GM06990 (cell line): Measurements from ENCODE around the gene IL17RB.

Experiments
- DNase-seq: peaks from one replicate; pipeline ENCODE4 v3.0.0-alpha.2; 2011; ENCODE audit not compliant: insufficient read length; ENCODE audit errors: extremely low read depth
- H3K27me3 ChIP-seq: replicated peaks from 2 replicates; pipeline ENCODE4 v1.6.0; 2011; ENCODE audit warnings: low read length; ENCODE audit not compliant: control insufficient read depth, insufficient read depth
- H3K36me3 ChIP-seq: 2 replicates; pipeline ENCODE4 v1.5.1; 2011; ENCODE audit warnings: low read length; ENCODE audit not compliant: control insufficient read depth, insufficient read depth
- H3K4me3 ChIP-seq: replicated peaks from 2 replicates; pipeline ENCODE4 v1.5.1; 2011; ENCODE audit warnings: low read depth, mild to moderate bottlenecking, control low read depth, low read length
- TF ChIP-seq, protein P1 (sequence below): IDR thresholded peaks from 2 replicates; pipeline ENCODE4 v1.5.1; 2011; ENCODE audit warnings: low read length, control low read depth, mild to moderate bottlenecking, inconsistent platforms; ENCODE audit not compliant: insufficient read depth, poor library complexity, severe bottlenecking

IL17RB gene

DNA sequence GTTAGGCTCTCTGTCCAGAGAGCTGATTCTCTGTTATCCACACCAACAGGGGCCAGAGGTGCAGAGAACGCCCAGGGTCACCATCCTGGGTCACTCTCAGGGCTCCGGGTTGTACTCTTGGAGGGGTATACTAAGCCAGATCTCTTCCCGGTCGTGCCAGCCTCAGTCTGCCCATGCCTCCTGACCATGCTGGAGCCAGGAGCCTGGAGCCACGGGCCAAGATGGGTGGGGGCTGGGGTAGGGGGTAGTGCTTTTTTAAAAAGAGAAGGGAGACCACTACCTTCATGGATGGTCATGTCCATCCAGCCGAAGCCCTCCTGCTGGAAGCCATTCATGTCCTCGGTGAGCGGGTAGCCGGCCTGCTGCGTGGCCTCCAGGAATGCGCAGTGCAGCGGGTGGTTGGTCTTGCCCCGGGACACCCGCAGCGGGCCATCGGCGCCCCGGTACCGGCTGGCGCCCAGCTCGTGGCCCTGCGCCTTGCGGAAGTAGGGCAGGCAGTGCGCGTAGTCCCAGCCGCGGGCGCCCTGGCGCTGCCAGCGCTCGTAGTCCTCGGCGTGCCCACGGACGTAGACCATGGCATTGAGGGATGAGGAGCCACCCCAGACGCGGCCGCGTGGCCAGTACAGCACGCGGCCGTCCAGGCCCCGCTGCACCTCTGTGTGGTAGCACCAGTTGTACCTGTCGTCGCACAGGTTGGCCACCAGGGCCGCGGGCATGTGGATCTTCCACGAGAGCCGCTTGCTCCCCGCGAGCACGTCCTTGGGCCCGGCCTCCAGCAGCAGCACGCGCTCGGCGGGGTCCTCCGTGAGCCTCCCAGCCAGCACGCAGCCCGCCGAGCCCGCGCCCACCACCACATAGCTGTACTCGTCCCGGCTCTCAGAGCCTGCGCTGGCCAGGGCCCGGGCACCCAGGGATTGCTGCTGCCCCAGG is 23.1 kb upstream of the IL17RB start:
- no peaks in the 10 kb centered on the region for H3K27me3 ChIP-seq
- DNase-seq = no peak
- TF ChIP-seq, protein P1, sequence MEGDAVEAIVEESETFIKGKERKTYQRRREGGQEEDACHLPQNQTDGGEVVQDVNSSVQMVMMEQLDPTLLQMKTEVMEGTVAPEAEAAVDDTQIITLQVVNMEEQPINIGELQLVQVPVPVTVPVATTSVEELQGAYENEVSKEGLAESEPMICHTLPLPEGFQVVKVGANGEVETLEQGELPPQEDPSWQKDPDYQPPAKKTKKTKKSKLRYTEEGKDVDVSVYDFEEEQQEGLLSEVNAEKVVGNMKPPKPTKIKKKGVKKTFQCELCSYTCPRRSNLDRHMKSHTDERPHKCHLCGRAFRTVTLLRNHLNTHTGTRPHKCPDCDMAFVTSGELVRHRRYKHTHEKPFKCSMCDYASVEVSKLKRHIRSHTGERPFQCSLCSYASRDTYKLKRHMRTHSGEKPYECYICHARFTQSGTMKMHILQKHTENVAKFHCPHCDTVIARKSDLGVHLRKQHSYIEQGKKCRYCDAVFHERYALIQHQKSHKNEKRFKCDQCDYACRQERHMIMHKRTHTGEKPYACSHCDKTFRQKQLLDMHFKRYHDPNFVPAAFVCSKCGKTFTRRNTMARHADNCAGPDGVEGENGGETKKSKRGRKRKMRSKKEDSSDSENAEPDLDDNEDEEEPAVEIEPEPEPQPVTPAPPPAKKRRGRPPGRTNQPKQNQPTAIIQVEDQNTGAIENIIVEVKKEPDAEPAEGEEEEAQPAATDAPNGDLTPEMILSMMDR = no peak
- no peak overlapping the region for H3K4me3 ChIP-seq
- peaks cover 4% of the 10 kb centered on the region for H3K36me3 ChIP-seq

DNA sequence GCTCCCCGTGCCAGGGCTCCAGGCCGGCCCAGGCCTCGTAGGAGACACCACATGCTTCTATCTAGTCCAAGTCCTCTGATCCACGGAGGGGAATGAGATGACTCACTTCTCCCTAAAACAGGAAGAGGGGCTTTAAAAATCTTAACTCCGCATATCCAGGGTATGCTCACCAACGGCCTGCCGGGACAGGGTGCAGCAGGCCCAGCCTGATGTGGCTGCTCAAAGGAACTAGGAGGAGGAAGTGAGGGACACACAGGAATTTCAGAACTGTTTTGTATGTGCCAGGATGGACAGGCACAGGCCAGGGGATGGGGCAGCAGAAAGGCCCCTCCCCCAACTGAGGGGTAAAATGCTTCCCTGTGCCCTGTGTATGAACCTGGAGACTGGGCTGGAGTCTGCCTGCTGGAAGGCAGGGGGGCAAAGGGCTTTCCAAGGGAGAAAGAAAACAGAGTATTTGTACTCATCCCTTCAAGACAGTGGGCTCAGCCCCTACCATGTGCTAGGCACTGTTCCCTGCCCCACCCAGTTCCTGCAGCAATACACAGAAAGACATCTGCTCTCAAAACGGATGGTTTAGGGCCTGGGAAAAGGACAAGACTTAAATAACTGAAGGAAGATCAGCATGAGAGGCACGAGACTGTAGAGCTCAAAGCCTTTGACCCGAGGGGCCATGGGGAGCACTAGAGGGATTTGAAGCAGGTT is 22.3 kb upstream of the IL17RB start:
- H3K36me3 ChIP-seq = peaks cover 4% of the 10 kb centered on the region
- H3K4me3 ChIP-seq = no peak overlapping the region
- no peak for DNase-seq
- TF ChIP-seq, protein P1 = no peak
- H3K27me3 ChIP-seq = no peaks in the 10 kb centered on the region

DNA sequence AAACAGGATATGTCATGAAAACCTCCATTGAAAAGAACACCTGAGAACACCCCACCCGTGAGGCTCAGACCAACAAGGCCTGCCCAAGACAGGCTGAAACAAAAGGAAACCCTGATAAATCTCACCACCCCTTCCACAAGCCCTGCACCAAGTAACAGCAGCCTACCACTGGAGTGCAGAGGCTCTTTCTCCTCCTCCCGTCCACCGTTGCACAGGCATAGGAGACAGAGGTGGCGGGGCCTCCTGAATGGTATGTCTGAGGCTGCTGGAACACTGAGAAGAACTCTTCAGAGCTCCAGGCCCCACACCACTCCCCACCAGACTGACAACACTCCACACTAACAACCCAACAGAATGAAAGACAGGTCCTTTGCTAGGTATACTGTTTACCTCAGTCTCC is 21.6 kb upstream of the IL17RB start:
- Histone ChIP-seq H3K27me3 (no peaks in the 10 kb centered on the region), H3K4me3 (no peak overlapping the region), H3K36me3 (peaks cover 4% of the 10 kb centered on the region)
- DNase-seq = no peak
- TF ChIP-seq, protein P1 = no peak

DNA sequence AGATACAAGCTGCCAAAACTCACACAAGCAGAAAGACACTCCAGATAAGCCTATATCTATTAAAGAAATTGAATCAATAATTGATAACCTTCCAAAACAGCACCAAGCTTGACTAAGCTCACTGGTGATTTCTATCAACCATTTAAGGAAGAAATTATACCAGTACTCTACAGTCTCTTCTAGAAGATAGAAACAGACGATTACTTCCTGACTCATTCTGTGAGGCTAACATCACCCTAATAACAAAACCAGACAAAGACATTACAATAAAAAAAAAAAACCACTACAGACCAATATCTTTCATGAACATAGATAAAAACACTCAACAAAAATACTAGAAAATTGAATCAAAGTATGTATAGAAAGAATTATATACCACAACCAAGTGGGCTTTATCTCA is 20.3 kb upstream of the IL17RB start:
- DNase-seq = no peak
- no peaks in the 10 kb centered on the region for H3K27me3 ChIP-seq
- TF ChIP-seq, protein P1 = no peak
- H3K4me3 ChIP-seq = no peak overlapping the region
- peaks cover 2% of the 10 kb centered on the region; the same call in 1 of the 2 replicates for H3K36me3 ChIP-seq

DNA sequence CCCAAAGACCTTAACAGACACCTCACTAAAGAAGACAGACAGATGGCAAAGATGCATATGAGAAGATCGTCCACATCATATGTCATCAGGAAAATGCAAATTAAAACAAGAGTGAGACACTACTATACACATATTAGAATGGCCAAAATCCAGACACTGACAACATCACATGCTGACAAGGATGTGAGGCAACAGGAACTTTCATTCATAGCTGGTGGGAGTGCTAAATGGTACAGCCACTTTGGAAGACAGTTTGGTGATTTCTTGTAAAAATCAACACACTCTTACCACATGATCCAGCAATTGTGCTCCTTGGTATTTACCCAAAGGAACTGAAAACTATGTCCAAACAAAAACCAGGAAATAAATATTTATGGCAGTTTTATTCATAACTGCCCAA is 17.8 kb upstream of the IL17RB start:
- DNase-seq = no peak
- Histone ChIP-seq H3K4me3 (no peak overlapping the region), H3K27me3 (no peaks in the 10 kb centered on the region), H3K36me3 (no peaks in the 10 kb centered on the region)
- TF ChIP-seq, protein P1 = no peak
